DOHH2 (cell line): Measurements from ENCODE around the gene SLC6A3.

Source experiments
- H3F3A ChIP-seq: fragments of 200-600 bp; sonication (generic), shearing (Covaris generic); 2 replicates; pipeline ENCODE4 v1.6.0; 2016; ENCODE audit warnings: antibody characterized with exemption, mild to moderate bottlenecking; ENCODE audit not compliant: control insufficient read depth, insufficient read depth
- H3K27ac ChIP-seq: fragments of 200-600 bp; sonication (generic); 2 replicates; pipeline ENCODE4 v1.5.1; 2014; ENCODE audit warnings: low read depth, mild to moderate bottlenecking, low read length, moderate library complexity
- H3K27me3 ChIP-seq: fragments of 200-600 bp; sonication (generic); 2 replicates; pipeline ENCODE4 v1.6.1; 2014; ENCODE audit warnings: mild to moderate bottlenecking, low read length, mixed read lengths; ENCODE audit not compliant: control insufficient read depth
- H3K36me3 ChIP-seq: fragments of 200-600 bp; sonication (generic); 2 replicates; pipeline ENCODE4 v1.6.1; 2014; ENCODE audit warnings: mild to moderate bottlenecking, low read length, moderate library complexity, mixed read lengths; ENCODE audit not compliant: control insufficient read depth
- H3K4me1 ChIP-seq: fragments of 200-600 bp; sonication (generic); 2 replicates; pipeline ENCODE4 v1.6.1; 2014; ENCODE audit warnings: mild to moderate bottlenecking, low read length, mixed read lengths; ENCODE audit not compliant: control insufficient read depth
- H3K4me2 ChIP-seq: fragments of 200-600 bp; sonication (generic); 2 replicates; pipeline ENCODE4 v1.6.0; 2014; ENCODE audit warnings: mild to moderate bottlenecking, low read length, moderate library complexity
- H3K4me3 ChIP-seq: fragments of 200-600 bp; sonication (generic); 2 replicates; pipeline ENCODE4 v1.5.1; 2014; ENCODE audit warnings: mild to moderate bottlenecking, low read length, mixed read lengths
- H3K79me2 ChIP-seq: fragments of 200-600 bp; sonication (generic); 2 replicates; pipeline ENCODE4 v1.6.1; 2014; ENCODE audit warnings: mild to moderate bottlenecking, low read length, mixed read lengths; ENCODE audit not compliant: control insufficient read depth
- H3K9me2 ChIP-seq: fragments of 200-600 bp; sonication (generic); replicated peaks from 2 replicates; pipeline ENCODE4 v1.6.1; 2014; ENCODE audit warnings: mild to moderate bottlenecking, low read length, mixed read lengths; ENCODE audit not compliant: control insufficient read depth
- H3K9me3 ChIP-seq: fragments of 200-600 bp; sonication (generic); 2 replicates; pipeline ENCODE4 v1.6.1; 2014; ENCODE audit warnings: antibody characterized with exemption, low read length, mixed read lengths; ENCODE audit not compliant: control insufficient read depth, insufficient read depth
- H4K20me1 ChIP-seq: fragments of 200-600 bp; sonication (generic); 2 replicates; pipeline ENCODE4 v1.6.0; 2014; ENCODE audit warnings: low read depth, mild to moderate bottlenecking, antibody characterized with exemption, low read length, moderate library complexity; ENCODE audit not compliant: control insufficient read depth, insufficient read depth
- CTCF ChIP-seq: fragments of 200-600 bp; sonication (generic); IDR thresholded peaks from one replicate; pipeline ENCODE4 v1.5.1; 2014; ENCODE audit warnings: antibody characterized with exemption, mild to moderate bottlenecking, low read depth, low read length; ENCODE audit not compliant: poor library complexity, severe bottlenecking
- EZH2phosphoT487 ChIP-seq: fragments of 200-600 bp; sonication (generic); IDR thresholded peaks from 2 replicates; pipeline ENCODE4 v1.6.1; 2017; ENCODE audit warnings: borderline replicate concordance, mild to moderate bottlenecking, antibody characterized with exemption, low read length, moderate library complexity, mixed read lengths

SLC6A3 gene

GRCh38 chr5:1442222-1443145 lies 2.8 kb downstream of the SLC6A3 start:
- H3K4me3 ChIP-seq = no peak overlapping the region
- no peaks in the 10 kb centered on the region for H3K4me1 ChIP-seq
- H3K27me3 ChIP-seq = no peaks in the 10 kb centered on the region
- no peak overlapping the region for H3K4me2 ChIP-seq
- no peaks in the 10 kb centered on the region; the same call in 1 of the 2 replicates for H3K9me3 ChIP-seq
- no peaks in the 10 kb centered on the region for H3K9me2 ChIP-seq
- TF ChIP-seq CTCF (no peak), EZH2phosphoT487 (no peak)
- H3K36me3 ChIP-seq = no peaks in the 10 kb centered on the region
- no peaks in the 10 kb centered on the region for H3F3A ChIP-seq
- H3K27ac ChIP-seq = no peak overlapping the region
- no peaks in the 10 kb centered on the region for H4K20me1 ChIP-seq
- no peaks in the 10 kb centered on the region for H3K79me2 ChIP-seq

- Histone ChIP-seq H3K27me3 (no peaks in the 10 kb centered on the region), H3K27ac (no peak overlapping the region)
Observed at GRCh38 chr5:1441166-1441865, 3.9 kb downstream of the SLC6A3 start.

GRCh38 chr5:1440098-1440493 lies 5.1 kb downstream of the SLC6A3 start:
- TF ChIP-seq EZH2phosphoT487 = no peak
- no peak for TF ChIP-seq CTCF
- no peaks in the 10 kb centered on the region for H3K36me3 ChIP-seq

More at GRCh38 chr5:1441166-1441865, 3.9 kb downstream of the SLC6A3 start:
- no peak overlapping the region for H3K4me3 ChIP-seq
- H4K20me1 ChIP-seq = no peaks in the 10 kb centered on the region
- H3K79me2 ChIP-seq = no peaks in the 10 kb centered on the region
- H3K9me2 ChIP-seq = no peaks in the 10 kb centered on the region
- no peak overlapping the region for H3K4me2 ChIP-seq
- no peaks in the 10 kb centered on the region for H3F3A ChIP-seq
- TF ChIP-seq CTCF = no peak
- no peak for TF ChIP-seq EZH2phosphoT487
- H3K9me3 ChIP-seq = no peaks in the 10 kb centered on the region; the same call in 1 of the 2 replicates
- H3K4me1 ChIP-seq = no peaks in the 10 kb centered on the region
- H3K36me3 ChIP-seq = no peaks in the 10 kb centered on the region

More at GRCh38 chr5:1440098-1440493, 5.1 kb downstream of the SLC6A3 start:
- H3K4me3 ChIP-seq = no peak overlapping the region
- no peak overlapping the region for H3K4me2 ChIP-seq
- no peaks in the 10 kb centered on the region for H4K20me1 ChIP-seq
- no peaks in the 10 kb centered on the region for H3K27me3 ChIP-seq
- no peak overlapping the region for H3K27ac ChIP-seq
- H3K79me2 ChIP-seq = no peaks in the 10 kb centered on the region
- no peaks in the 10 kb centered on the region for H3K4me1 ChIP-seq
- H3K9me3 ChIP-seq = no peaks in the 10 kb centered on the region; the same call in 1 of the 2 replicates
- no peaks in the 10 kb centered on the region for H3F3A ChIP-seq
- no peaks in the 10 kb centered on the region for H3K9me2 ChIP-seq
